ENCODE results near the gene PRRT2.

DNA sequence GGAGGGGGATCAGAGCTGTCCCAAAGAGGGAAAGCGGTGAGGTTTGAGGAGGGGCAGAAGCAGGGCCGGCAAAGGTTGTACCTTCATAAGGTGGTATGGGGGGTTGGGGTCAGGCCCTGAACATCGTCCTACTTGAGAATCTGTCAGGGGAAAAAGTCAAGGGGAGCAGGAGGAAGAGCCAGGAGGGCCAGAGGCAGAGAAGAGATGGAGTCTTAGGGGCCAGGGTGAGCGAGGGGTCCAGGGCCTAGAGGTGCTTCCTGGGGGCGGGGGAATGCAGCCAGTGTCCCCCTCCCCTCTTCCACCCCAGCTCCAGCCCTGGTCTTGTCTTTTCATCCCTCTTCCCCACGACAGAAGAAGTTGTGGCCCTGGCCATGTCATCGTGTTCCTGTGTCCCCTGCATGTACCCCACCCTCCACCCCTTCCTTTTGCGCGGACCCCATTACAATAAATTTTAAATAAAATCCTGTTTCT is 1.3 kb upstream of the PRRT2 start:
- TF ChIP-seq TCF7L2 (IDR thresholded peaks at IDR 0.05; ENCODE audit: low read depth, low read length) (no peak), POLR2AphosphoS5 (IDR thresholded peaks at IDR 0.05; ENCODE audit: low read depth, low read length) (no peak), SIN3A (IDR thresholded peaks at IDR 0.05; ENCODE audit: borderline replicate concordance, insufficient read depth, low read depth, low read length) (no peak)
- TF ChIP-seq, protein P1, sequence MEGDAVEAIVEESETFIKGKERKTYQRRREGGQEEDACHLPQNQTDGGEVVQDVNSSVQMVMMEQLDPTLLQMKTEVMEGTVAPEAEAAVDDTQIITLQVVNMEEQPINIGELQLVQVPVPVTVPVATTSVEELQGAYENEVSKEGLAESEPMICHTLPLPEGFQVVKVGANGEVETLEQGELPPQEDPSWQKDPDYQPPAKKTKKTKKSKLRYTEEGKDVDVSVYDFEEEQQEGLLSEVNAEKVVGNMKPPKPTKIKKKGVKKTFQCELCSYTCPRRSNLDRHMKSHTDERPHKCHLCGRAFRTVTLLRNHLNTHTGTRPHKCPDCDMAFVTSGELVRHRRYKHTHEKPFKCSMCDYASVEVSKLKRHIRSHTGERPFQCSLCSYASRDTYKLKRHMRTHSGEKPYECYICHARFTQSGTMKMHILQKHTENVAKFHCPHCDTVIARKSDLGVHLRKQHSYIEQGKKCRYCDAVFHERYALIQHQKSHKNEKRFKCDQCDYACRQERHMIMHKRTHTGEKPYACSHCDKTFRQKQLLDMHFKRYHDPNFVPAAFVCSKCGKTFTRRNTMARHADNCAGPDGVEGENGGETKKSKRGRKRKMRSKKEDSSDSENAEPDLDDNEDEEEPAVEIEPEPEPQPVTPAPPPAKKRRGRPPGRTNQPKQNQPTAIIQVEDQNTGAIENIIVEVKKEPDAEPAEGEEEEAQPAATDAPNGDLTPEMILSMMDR (IDR thresholded peaks at IDR 0.05) = no peak

Measured in Panc1 (cell line).